Esophagus mucosa (tissue), 1 donor: ENCODE results near the gene SLC16A3. TPM values are rescaled to one million over a fixed set of nuclear protein-coding genes. Genes with fewer than 3 reads are reported as not detected.

ENCODE experiments used
- ATAC-seq: fragments of 200-7000 bp; cut with Tn5 transposase; one replicate; pipeline ENCODE4 v1.9.1; 2020
- total RNA-seq: library from RNA; stranded (reverse); gene quantifications from one replicate; pipeline ENCODE4 v1.2.4, GENCODE V29; 2023
- donor health status: DM: yes; HTN: yes; CAD: no.

The SLC16A3 gene
- total RNA-seq, 1 donor from 2014 or later = 50.0 TPM

GRCh38 chr17:82287868-82288801, 59.3 kb downstream of the SLC16A3 start:
- peak; percentile 74 for ATAC-seq

Other genes starting within 250 kb of the SLC16A3 start
- 71.8 TPM for gene CENPX, start 206.2 kb upstream of the SLC16A3 start, total RNA-seq
- gene LRRC45, start 205.7 kb upstream of the SLC16A3 start, total RNA-seq = 8.4 TPM
- 6.2 TPM for gene RAC3, start 197.4 kb upstream of the SLC16A3 start, total RNA-seq
- gene DCXR, start 191.3 kb upstream of the SLC16A3 start, total RNA-seq = 138 TPM
- gene RFNG, start 177.2 kb upstream of the SLC16A3 start, total RNA-seq = 21.6 TPM
- 59.3 TPM for gene GPS1, start 177.1 kb upstream of the SLC16A3 start, total RNA-seq
- 78.4 TPM for gene DUS1L, start 163.2 kb upstream of the SLC16A3 start, total RNA-seq
- 352 TPM for gene FASN, start 130.8 kb upstream of the SLC16A3 start, total RNA-seq
- gene CCDC57, start 16.2 kb upstream of the SLC16A3 start, total RNA-seq = 23.2 TPM
- 65.7 TPM for gene CSNK1D, start 44.7 kb downstream of the SLC16A3 start, total RNA-seq
- 0.80 TPM for gene CD7, start 88.6 kb downstream of the SLC16A3 start, total RNA-seq
- gene SECTM1, start 104.7 kb downstream of the SLC16A3 start, total RNA-seq = 6.3 TPM
- gene TEX19, start 130.2 kb downstream of the SLC16A3 start, total RNA-seq = not detected
- gene UTS2R, start 142.7 kb downstream of the SLC16A3 start, total RNA-seq = not detected
- 9.8 TPM for gene HEXD, start 189.3 kb downstream of the SLC16A3 start, total RNA-seq
- gene OGFOD3, start 189.5 kb downstream of the SLC16A3 start, total RNA-seq = 20.7 TPM
- 43.5 TPM for gene CYBC1, start 221.7 kb downstream of the SLC16A3 start, total RNA-seq
- gene NARF, start 229.7 kb downstream of the SLC16A3 start, total RNA-seq = 38.3 TPM